Muscle of arm (tissue), 14 donors: ENCODE data around the gene SPRR2F. TPM values are rescaled to one million over a fixed set of nuclear protein-coding genes. Genes with fewer than 3 reads are reported as not detected.
"Not testable (repeated sequence)": the region's sequence is repeated elsewhere in the genome, so short reads cannot be mapped to it uniquely, and the experiment has no call there.

ENCODE experiments used
- DNase-seq: peaks from one replicate; pipeline ENCODE4 v3.0.0-alpha.2; 2013
- long read RNA-seq, 11 donors: transcript quantifications; one replicate each; lab custom pipeline, GENCODE V29; 2026
- polyA plus RNA-seq, 12 donors: library from polyadenylated mRNA; unstranded; fragments of 120-200 nt; gene quantifications; one replicate each; pipeline ENCODE4 v1.2.1, GENCODE V29; 2013; ENCODE audit not compliant: insufficient read length in 12 of 12

SPRR2F gene, protein sequence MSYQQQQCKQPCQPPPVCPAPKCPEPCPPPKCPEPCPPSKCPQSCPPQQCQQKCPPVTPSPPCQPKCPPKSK
- polyA plus RNA-seq: under 1 TPM in 2 of 12 donors, not detected in 10; 0.32 to 0.36 TPM
- long read RNA-seq, donor 1: 0 reads
- long read RNA-seq, donor 2: 0 reads
- long read RNA-seq, donor 3: 0 reads
- long read RNA-seq, donor 4: 0 reads
- long read RNA-seq, donor 5: 0 reads
- long read RNA-seq, donor 6: 0 reads
- long read RNA-seq, donor 7: 0 reads
- long read RNA-seq, donor 8: 0 reads
- long read RNA-seq, donor 9: 0 reads
- long read RNA-seq, donor 10: 0 reads
- long read RNA-seq, donor 11: 0 reads

DNA sequence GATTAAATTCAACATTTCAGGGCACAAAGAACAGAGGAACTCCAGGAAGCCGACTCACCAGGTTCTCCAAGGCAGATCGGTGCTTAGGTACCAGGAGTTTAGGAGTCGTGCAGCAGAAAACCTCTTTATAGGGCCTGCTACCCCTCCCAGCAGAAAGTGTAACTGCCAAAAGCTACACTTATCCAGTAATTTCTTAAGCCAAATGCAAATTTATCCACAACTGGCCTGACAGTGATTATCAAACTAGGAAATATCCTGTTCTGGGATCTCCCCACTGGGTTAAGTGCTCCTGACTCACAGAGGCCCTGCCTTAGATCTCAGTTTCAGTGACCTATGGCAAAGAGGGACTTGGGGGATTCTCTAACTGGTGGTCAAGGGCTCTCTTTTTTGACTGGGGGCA is at the start of gene SPRR2F:
SPRR2F (minus strand) TSS at position 101 of the 400 bp plus-strand sequence. CDS start 783 bp downstream, outside the sequence.
- DNase-seq: no peak

DNA sequence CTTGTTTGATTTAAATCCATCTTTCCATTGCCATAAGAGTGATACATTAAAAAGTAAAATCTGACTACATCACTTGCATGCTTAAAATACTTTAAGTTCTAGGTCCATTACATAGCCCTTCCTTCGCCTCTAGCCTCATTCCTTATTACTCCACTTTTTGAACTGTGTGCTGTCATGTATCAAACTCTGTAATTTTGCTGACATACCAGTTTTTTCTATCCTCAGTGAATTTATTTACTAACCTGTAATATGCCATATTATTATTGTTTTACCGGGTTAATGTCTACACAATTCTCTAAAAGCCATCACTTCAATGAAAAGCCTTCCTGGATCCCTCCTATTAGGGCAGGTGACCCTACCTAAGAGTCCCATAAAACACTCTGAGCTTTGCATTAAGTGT is 42.2 kb upstream of the SPRR2F start:
- no peak for DNase-seq

DNA sequence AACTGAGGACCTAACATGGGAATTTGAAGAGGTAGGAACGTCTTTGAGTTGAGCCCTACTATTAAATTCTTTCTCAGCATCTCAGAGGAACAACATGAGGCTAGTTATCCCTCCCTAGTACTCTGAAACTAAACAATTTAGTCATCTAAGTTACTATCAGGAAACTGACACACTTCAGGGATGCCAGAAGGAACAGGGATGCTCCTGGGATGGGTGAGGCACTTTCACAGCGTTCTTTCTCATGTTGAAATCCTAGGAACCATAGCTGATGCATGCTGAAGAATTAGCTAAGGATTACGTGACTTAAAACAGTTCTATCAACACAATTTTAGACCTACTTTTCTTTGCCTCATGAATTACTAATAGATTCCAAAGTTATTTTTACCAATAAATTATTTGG is 39.2 kb upstream of the SPRR2F start:
- no peak for DNase-seq

DNA sequence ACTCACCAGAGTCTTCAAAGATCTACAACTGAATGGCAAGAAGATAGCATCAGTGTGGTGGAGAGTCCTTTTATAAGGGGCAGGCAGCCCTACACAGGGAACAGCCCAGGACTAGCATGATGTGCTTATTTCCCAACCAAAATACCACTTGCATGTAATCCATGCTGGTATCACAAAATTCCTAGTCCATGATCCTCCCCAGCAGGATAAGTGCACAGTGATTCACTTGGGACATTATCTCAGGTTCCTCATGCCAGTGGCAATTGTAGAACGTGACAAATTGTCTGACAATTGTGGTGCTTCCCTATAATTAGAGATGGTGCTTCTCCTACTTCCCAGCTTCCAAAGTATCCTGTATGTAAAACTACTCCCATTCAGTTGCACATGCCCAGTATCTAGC is 37.5 kb upstream of the SPRR2F start, which contains the start of gene SPRR2G:
SPRR2G (minus strand) TSS at position 45 of the 400 bp plus-strand sequence. CDS start 780 bp downstream, outside the sequence.
- no peak for DNase-seq

DNA sequence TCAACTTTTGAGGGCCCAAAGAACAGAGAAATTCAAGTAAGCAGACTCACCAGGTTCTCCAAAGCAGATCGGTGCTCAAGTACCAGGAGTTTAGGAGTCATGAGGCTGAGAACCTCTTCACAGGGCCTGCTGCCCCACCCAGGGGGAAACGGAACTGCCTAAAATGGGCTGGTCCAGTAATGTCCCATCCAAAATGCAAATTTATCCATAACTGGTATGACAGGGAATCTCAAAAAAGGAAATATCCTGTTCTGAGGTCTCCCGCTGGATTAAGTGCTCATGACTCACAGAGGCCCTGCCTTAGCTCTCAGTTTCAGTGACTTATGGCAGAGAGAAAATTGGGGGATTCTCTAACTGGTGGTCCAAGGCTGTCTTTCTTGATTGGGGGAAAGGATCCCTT is 28.1 kb upstream of the SPRR2F start:
- no peak for DNase-seq

DNA sequence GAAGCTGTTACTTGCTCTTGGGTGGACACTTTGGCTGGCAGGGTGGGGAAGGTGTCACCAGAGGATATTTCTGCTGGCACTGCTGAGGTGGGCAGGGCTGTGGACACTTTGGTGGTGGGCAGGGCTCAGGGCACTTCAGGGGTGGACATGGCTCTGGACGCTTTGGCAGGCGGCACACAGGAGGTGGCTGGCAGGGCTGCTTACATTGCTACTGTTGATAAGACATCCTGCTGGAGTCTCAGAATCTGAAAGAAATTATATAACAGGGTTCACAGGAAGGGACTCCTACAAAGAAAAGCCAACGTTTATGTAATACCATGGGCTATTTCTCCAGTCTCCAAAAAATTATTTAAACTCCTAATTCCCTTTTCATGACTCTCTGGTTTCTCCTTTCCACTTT is 27.2 kb upstream of the SPRR2F start:
- DNase-seq: no peak

DNA sequence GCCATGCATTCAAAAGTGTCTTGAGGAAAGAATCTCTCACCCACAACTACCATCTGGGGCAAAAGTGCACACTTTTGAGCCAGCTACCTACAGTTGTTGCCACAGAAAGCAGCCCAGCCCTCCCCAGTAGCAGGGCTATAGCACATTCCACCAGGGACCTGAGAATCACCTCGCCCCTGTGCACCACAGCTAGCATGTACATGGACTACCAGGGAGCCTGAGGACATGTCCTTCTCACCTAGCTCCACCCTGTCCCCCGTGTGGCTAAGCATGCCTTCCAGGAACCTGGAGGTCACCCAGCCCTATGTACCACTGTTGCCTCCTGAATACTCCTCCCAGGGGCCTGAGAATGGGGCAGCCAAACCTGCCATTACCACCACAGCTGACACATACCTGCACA is 20.4 kb upstream of the SPRR2F start:
- DNase-seq: no peak

DNA sequence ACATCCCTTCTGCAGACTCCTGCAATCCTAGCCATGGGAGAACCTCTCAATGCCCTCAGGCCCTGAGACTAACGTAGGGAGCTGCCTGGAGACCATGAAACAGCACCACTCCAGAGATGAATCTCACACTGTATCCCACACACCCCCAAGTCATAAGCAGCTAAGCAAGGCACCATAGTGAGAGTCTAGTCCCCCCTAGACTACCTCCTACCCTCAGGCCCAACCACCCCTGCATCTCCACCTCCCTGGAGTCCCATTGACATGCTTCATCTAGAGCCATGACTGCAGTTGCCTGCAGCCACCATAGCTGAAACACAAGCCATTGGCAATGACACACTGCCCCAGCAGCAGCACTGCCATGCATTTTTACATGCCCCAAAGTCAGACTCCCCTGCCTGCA is 20.0 kb upstream of the SPRR2F start:
- no peak for DNase-seq

DNA sequence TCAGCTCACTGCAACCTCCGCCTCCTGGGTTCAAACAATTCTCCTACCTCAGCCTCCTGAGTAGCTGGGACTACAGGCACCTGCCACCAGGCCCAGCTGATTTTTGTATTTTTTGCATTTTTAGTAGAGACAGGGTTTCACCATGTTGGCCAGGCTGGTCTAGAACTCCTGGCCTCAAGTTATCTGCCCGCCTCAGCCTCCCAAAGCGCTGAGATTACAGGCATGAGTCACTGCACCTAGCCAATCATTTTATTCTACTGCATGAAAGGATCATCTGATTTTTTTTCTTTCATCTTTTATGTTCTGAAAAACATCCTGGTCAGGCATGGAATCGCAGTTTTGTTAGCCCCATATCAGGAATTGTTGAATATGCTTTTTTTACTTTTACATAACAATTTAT is 15.4 kb upstream of the SPRR2F start:
- DNase-seq: not testable (repeated sequence)

DNA sequence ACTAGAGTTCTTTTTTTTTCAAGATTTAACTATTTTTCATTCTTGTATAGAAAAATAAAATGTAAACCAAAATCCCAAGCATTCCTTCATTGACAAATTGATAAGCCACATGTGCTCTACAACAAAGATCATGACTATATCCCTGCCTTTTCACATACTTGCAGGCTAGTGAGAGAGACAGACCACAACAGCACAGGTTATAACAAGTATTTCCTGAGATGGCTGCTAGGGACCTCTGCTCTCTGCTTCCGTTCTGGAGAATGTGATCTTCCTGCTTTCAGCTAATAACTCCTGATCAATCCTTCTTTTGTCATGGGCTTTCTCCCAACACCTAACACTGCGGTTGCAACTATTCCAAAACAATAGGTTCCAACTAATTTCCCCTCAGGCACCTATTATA is 14.0 kb upstream of the SPRR2F start:
- no peak for DNase-seq

DNA sequence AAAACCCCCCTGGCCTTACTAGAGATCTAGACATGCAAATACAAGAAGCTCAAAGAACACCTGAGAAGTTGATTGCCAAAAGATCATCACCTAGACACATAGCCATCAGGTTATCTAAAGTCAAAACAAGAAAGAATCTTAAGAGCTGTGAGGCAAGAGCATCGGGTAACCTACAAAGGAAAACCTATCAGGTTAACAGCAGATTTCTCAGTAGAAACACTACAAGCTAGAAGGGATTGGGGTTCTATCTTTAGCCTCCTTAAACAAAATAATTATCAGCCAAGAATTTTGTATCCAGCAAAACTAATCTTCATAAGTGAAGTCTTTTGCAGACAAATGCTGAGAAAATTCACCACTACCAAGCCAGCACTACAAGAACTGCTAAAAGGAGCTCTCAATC is 12.2 kb upstream of the SPRR2F start:
- DNase-seq: no peak

DNA sequence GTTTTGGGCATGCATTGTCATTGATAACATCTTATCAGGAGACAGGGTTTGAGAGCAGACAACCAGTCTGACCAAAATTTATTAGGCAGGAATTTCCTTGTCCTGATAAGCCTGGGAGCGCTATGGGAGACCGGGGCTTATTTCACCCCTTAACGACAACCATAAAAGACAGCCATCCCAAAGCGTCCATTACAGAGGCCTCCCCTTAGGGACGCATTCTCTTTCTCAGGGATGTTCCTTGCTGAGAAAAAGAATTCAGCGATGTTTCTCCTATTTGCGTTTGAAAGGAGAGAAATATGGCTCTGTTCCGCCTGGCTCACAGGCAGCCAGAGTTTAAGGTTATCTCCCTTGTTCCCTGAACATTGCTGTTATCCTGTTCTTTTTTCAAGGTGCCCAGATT is 10.5 kb upstream of the SPRR2F start:
- not testable (repeated sequence) for DNase-seq

DNA sequence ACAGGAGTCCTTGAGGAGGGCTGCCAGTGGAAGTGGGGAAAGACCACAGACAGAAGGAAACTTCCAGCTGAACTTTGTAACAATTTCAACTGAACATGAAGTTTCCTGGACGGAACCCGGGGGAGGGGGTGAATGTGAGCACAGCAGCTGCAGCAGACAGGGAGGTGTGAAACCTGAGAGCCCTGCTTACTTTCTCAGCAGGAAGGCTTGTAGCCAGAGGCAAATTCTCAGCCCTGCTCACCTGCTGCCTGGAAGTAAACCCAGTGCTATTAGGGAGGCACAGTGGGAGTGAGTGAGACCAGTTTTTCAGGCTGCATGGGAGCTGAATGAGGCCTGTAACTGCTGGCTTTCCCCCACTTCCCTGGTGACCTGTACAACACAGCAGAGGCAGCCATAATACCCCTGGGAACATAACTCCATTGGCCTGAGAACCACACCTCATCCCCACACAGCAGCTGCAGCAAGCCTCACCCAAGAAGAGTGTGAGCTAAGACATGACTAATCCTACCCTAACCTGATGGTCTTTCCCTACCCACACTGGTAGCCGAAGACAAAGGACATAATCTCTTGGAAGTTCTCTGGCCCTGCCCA is 9.6 kb upstream of the SPRR2F start:
- DNase-seq: no peak

DNA sequence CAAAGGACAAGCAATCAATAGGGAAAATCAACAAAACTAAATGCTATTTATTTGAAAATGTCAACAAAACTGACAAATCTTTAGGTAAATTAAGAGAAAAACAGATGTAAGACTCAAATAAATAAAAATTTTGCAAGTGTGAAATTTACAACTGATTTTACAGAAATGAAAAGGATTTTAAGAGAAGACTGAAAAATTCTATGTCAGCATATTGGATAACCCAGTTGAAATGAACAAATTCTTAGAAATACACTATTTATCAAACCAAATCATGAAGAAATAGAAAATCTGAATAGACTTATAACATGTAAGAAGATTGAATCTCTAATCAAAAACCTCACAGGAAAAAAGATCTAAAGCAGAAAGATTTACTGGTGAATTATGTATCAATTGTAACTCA is 7.6 kb upstream of the SPRR2F start:
- no peak for DNase-seq

DNA sequence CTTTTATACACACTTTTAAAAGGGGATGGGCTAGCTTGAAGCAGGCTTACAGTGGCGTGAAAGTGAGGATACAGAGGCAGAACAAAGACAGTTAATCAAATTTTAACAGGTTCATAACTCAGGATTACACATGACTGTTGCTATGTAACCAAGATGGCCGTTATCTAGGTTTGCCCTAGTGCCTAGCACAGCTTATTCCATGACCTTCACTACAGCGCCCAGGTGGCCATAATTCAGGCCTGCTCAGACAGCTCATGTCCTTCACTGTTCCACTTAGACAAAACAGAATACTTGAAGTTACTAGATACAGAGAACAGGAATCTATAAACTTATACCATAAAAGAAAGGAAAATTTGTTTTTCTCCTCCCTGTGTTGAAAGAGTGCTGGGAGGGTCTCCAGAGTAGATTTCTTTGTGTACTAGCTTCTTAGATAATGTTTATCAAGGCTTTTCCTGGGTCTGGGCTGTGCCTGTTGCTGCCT is 6.2 kb upstream of the SPRR2F start:
- DNase-seq: no peak

DNA sequence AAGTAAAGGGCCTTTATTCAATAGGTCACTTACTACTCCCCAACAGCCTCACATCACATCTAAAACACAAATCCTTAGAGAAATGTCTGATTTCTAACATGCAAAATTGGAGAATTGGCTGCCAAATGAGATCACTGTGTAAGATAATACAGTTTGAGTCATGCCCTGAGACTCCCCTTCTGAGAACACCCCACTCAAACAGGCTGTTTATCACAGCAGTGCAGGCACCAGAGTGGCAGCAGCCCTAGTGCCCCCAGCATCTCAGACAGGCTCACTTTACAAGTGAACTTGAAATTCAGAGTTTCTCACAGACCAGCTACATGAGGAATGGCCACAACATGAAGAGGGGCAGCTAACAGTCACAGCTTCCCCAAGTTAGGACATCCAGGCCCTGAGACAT is 1.9 kb upstream of the SPRR2F start:
- DNase-seq: not testable (repeated sequence)

DNA sequence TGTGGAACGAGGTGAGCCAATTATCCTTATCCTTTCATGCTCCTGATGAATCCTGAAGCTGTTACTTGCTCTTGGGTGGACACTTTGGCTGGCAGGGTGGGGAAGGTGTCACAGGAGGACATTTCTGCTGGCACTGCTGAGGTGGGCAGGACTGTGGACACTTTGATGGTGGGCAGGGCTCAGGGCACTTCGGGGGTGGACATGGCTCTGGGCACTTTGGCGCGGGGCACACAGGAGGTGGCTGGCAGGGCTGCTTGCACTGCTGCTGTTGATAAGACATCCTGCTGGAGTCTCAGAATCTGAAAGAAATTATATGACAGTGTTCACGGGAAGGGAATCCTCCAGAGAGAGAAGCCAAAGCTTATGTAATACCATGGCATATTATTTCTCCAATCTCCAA is 862 bp downstream of the SPRR2F start:
- not testable (repeated sequence) for DNase-seq

DNA sequence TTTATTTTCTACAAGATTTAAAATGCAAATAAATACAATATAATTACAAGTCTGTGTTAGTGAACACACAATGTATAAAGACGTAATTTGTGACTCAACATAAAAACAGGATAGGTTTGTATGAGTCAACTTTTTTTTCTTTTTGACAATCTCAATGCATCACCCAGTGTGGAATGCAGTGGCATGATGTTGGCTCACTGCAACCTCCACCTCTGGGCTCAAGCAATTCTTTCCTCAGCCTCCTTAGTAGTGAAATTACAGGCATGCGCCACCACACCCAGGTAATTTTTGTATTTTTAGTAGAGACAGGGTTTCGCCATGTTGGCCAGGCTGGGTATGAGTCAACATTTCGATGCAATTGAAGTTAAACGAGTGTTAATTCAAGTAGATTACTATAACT is 13.1 kb downstream of the SPRR2F start:
- DNase-seq: no peak

DNA sequence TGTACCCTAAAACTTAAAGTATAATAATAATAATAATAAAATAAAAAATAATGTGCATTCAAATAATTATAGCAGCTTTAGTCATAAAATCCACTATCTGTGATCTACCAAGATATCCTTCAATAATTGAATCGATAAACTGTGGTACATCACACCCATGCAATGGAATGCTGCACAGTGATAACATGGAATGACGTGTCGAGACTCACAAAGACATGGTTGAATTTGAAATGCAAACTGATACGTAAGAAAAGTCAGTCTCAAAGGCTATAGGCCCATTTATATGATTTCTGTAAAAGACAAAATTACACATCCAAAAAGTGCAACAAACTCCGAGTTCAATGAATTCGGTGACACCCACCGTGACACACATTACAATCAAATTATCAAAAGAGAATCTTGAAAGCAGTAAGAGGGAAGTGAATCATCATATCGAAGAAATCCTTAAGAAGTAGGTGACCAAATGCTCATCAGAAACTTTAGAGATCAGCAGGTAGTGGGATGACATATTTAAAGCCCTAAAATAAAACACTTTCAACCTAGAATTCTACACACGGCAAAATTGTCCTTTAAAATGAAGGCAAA is 13.8 kb downstream of the SPRR2F start:
- no peak for DNase-seq

DNA sequence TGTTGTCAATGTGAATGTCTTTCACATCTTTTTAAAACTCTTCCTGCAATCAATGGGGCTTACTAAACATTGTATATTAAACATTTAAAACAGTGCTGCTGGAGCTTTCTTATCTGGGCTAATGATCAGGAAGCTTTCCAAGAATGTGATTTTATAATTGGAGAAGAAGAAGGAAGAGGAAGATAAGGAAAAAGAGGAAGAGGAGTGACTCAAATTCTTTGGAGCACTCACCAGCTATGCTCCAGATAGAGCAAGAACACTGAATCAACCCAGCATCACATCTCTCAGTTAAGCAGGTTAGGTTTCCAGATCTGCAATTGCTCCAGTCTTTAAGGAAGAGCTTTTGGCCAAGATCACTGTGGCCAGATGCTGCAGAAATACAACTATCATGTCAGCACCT is 17.6 kb downstream of the SPRR2F start:
- no peak for DNase-seq

DNA sequence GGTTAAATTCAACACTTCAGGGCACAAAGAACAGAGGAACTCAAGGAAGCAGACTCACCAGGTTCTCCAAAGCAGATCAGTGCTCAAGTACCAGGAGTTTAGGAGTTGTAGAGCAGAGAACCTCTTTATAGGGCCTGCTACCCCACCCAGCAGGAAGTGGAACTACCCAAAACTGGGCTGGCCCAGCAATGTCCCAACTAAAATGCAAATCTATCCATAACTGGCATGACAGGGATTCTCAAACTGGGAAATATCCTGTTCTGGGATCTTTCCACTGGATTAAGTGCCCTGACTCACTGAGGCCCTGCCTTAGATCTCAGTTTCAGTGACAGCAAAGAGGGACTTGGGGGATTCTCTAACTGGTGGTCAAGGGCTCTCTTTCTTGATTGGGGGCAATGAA is 18.9 kb downstream of the SPRR2F start, which contains the start of gene SPRR2E:
SPRR2E (minus strand) TSS at position 101 of the 400 bp plus-strand sequence. CDS start 775 bp downstream, outside the sequence.
- DNase-seq: no peak

DNA sequence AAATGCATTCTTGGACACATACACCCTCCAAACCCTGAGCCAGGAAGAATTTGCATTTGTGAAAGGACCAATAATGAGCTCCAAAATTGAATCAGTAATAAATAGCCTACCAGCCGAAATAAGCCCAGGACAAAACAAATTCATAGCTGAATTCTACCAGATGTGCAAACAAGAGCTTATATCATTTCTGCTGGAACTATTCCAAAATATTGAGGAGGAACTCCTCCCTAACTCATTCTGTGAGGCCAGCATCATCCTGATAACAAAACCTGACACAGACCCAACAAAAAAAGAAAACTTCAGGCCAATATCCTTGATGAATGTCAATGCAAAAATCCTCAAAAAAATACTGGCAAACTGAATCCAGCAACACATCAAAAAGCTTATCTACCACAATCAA is 25.7 kb downstream of the SPRR2F start:
- no peak for DNase-seq

DNA sequence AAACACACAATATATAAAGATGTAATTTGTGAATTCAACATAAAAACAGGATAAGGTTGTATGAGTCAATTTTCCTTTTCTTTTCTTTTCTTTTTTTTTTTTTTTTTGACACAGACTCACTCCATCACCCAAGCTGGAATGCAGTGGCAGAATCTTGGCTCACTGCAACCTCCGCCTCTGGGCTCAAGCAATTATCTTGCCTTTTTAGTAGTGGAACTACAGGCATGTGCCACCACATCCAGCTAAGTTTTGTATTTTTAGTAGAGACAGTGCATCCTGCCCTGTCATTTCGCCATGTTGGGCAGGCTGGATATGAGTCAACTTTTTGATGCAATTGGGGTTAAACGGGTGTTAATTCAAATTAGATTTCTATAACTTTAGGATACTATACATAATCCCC is 31.6 kb downstream of the SPRR2F start:
- no peak for DNase-seq
